ENCODE measurements around the gene SLC49A4. TPM values are rescaled to one million over a fixed set of nuclear protein-coding genes. Genes with fewer than 3 reads are reported as not detected.

Gene SLC49A4
- total RNA-seq, 2 experiments from 2014 or later = 2.3 to 2.7 TPM

GRCh38 chr3:122873741-122874515, 79.1 kb downstream of the SLC49A4 start:
- peaks cover 11% of the 10 kb centered on the region for H3K36me3 Mint-ChIP-seq
- no peak for DNase-seq
- intact Hi-C loops (cut with micrococcal nuclease) = no loop called here
- H3K27me3 Mint-ChIP-seq = no peaks in the 10 kb centered on the region
- H3K4me3 Mint-ChIP-seq = no peak overlapping the region
- no peak overlapping the region for H3K27ac Mint-ChIP-seq
- peaks cover 14% of the 10 kb centered on the region for H3K4me1 Mint-ChIP-seq (ENCODE audit: low read depth)
- ChIA-PET POLR2A (no interaction called here), CTCF (no interaction called here)
- peaks cover 3% of the 10 kb centered on the region for H3K9me3 Mint-ChIP-seq

- no peak for DNase-seq
- peaks cover 3% of the 10 kb centered on the region for H3K9me3 Mint-ChIP-seq
- no peaks in the 10 kb centered on the region for H3K27me3 Mint-ChIP-seq
- no peak overlapping the region for H3K27ac Mint-ChIP-seq
- POLR2A ChIA-PET = no interaction called here
- H3K4me1 Mint-ChIP-seq (ENCODE audit: low read depth) = peaks cover 14% of the 10 kb centered on the region
- CTCF ChIA-PET = no interaction called here
- no peak overlapping the region for H3K4me3 Mint-ChIP-seq
- peaks cover 12% of the 10 kb centered on the region for H3K36me3 Mint-ChIP-seq
- intact Hi-C loops (cut with micrococcal nuclease) = no loop called here
These were observed 80.8 kb downstream of the SLC49A4 start for GRCh38 chr3:122875547-122876127.

GRCh38 chr3:122880173-122880572, 85.3 kb downstream of the SLC49A4 start:
- ChIA-PET CTCF (no interaction called here), POLR2A (no interaction called here)
- no peaks in the 10 kb centered on the region for H3K27me3 Mint-ChIP-seq
- H3K36me3 Mint-ChIP-seq = peaks cover 3% of the 10 kb centered on the region
- intact Hi-C loops (cut with micrococcal nuclease) = no loop called here
- no peak overlapping the region for H3K27ac Mint-ChIP-seq
- no peak overlapping the region for H3K4me3 Mint-ChIP-seq
- H3K4me1 Mint-ChIP-seq (ENCODE audit: low read depth) = peaks cover 10% of the 10 kb centered on the region
- DNase-seq = no peak
- no peaks in the 10 kb centered on the region for H3K9me3 Mint-ChIP-seq

- no peak overlapping the region for H3K4me3 Mint-ChIP-seq
- CTCF ChIA-PET = no interaction called here
- no peak overlapping the region for H3K27ac Mint-ChIP-seq
- no peaks in the 10 kb centered on the region for H3K9me3 Mint-ChIP-seq
- no peak for DNase-seq
- peaks cover 8% of the 10 kb centered on the region for H3K4me1 Mint-ChIP-seq (ENCODE audit: low read depth)
- no peaks in the 10 kb centered on the region for H3K27me3 Mint-ChIP-seq
- POLR2A ChIA-PET = interaction anchor here (0.6 kb wide), 1 partner anchor 57 kb away, joined by 3 read pairs; no protein-coding TSS in a partner anchor
- intact Hi-C loops (cut with micrococcal nuclease) = no loop called here
- H3K36me3 Mint-ChIP-seq = peaks cover 2% of the 10 kb centered on the region
These were observed 85.8 kb downstream of the SLC49A4 start for GRCh38 chr3:122880624-122881023.

GRCh38 chr3:122882361-122882947, 87.6 kb downstream of the SLC49A4 start:
- Mint-ChIP-seq H3K36me3 (peaks cover 1% of the 10 kb centered on the region), H3K27me3 (no peaks in the 10 kb centered on the region), H3K4me1 (ENCODE audit: low read depth) (no peaks in the 10 kb centered on the region), H3K27ac (no peak overlapping the region), H3K9me3 (no peaks in the 10 kb centered on the region), H3K4me3 (no peak overlapping the region)
- CTCF ChIA-PET = no interaction called here
- POLR2A ChIA-PET = interaction anchor here (1.0 kb wide), 1 partner anchor 12 kb away, joined by 3 read pairs; no protein-coding TSS in a partner anchor
- intact Hi-C loops (cut with micrococcal nuclease) = no loop called here
- no peak for DNase-seq

GRCh38 chr3:122886251-122886650, 91.4 kb downstream of the SLC49A4 start:
- POLR2A ChIA-PET = no interaction called here
- intact Hi-C loops (cut with micrococcal nuclease) = no loop called here

GRCh38 chr3:122886946-122887345, 92.1 kb downstream of the SLC49A4 start:
- POLR2A ChIA-PET = no interaction called here
- intact Hi-C loops (cut with micrococcal nuclease) = no loop called here

More at GRCh38 chr3:122886251-122886650, 91.4 kb downstream of the SLC49A4 start:
- CTCF ChIA-PET = no interaction called here
- H3K27ac Mint-ChIP-seq = no peak overlapping the region
- H3K27me3 Mint-ChIP-seq = no peaks in the 10 kb centered on the region
- no peaks in the 10 kb centered on the region for H3K9me3 Mint-ChIP-seq
- no peak overlapping the region for H3K4me3 Mint-ChIP-seq
- H3K36me3 Mint-ChIP-seq = no peaks in the 10 kb centered on the region
- H3K4me1 Mint-ChIP-seq (ENCODE audit: low read depth) = peaks cover 4% of the 10 kb centered on the region
- no peak for DNase-seq

GRCh38 chr3:122890077-122890719, 95.3 kb downstream of the SLC49A4 start:
- POLR2A ChIA-PET = no interaction called here
- Mint-ChIP-seq H3K9me3 (no peaks in the 10 kb centered on the region), H3K27me3 (no peaks in the 10 kb centered on the region), H3K36me3 (no peaks in the 10 kb centered on the region), H3K4me3 (no peak overlapping the region), H3K27ac (no peak overlapping the region), H3K4me1 (ENCODE audit: low read depth) (peaks cover 13% of the 10 kb centered on the region)
- CTCF ChIA-PET = interaction anchor here (1.1 kb wide), 1 partner anchor 80 kb away, joined by 3 read pairs; no protein-coding TSS in a partner anchor
- intact Hi-C loops (cut with micrococcal nuclease) = no loop called here
- peak; percentile 27 for DNase-seq

More at GRCh38 chr3:122886946-122887345, 92.1 kb downstream of the SLC49A4 start:
- no peaks in the 10 kb centered on the region for H3K27me3 Mint-ChIP-seq
- CTCF ChIA-PET = no interaction called here
- no peak for DNase-seq
- H3K9me3 Mint-ChIP-seq = no peaks in the 10 kb centered on the region
- H3K36me3 Mint-ChIP-seq = no peaks in the 10 kb centered on the region
- peaks cover 4% of the 10 kb centered on the region for H3K4me1 Mint-ChIP-seq (ENCODE audit: low read depth)
- no peak overlapping the region for H3K4me3 Mint-ChIP-seq
- H3K27ac Mint-ChIP-seq = no peak overlapping the region

- no peaks in the 10 kb centered on the region for H3K9me3 Mint-ChIP-seq
- ChIA-PET CTCF (interaction anchor here (1.1 kb wide), 1 partner anchor 81 kb away, joined by 3 read pairs; no protein-coding TSS in a partner anchor), POLR2A (no interaction called here)
- H3K27me3 Mint-ChIP-seq = no peaks in the 10 kb centered on the region
- no peak overlapping the region for H3K27ac Mint-ChIP-seq
- no peak for DNase-seq
- intact Hi-C loops (cut with micrococcal nuclease) = no loop called here
- no peak overlapping the region for H3K4me3 Mint-ChIP-seq
- no peaks in the 10 kb centered on the region for H3K36me3 Mint-ChIP-seq
- peaks cover 13% of the 10 kb centered on the region for H3K4me1 Mint-ChIP-seq (ENCODE audit: low read depth)
These were observed 95.9 kb downstream of the SLC49A4 start for GRCh38 chr3:122890720-122891220.

- CTCF ChIA-PET = no interaction called here
- DNase-seq = no peak
- POLR2A ChIA-PET = no interaction called here
- no peak overlapping the region for H3K27ac Mint-ChIP-seq
- H3K4me1 Mint-ChIP-seq (ENCODE audit: low read depth) = peaks cover 13% of the 10 kb centered on the region
- intact Hi-C loops (cut with micrococcal nuclease) = no loop called here
- H3K4me3 Mint-ChIP-seq = no peak overlapping the region
- H3K36me3 Mint-ChIP-seq = no peaks in the 10 kb centered on the region
- no peaks in the 10 kb centered on the region for H3K9me3 Mint-ChIP-seq
- peaks cover 1% of the 10 kb centered on the region for H3K27me3 Mint-ChIP-seq
These were observed 97.5 kb downstream of the SLC49A4 start for GRCh38 chr3:122892118-122892960.

- Mint-ChIP-seq H3K36me3 (no peaks in the 10 kb centered on the region), H3K9me3 (no peaks in the 10 kb centered on the region), H3K27ac (no peak overlapping the region), H3K4me1 (ENCODE audit: low read depth) (peaks cover 13% of the 10 kb centered on the region), H3K27me3 (peaks cover 2% of the 10 kb centered on the region), H3K4me3 (no peak overlapping the region)
- CTCF ChIA-PET = no interaction called here
- intact Hi-C loops (cut with micrococcal nuclease) = no loop called here
- POLR2A ChIA-PET = no interaction called here
- peak; percentile 24 for DNase-seq
These were observed 98.4 kb downstream of the SLC49A4 start for GRCh38 chr3:122893282-122893681.
